ENCODE results near the gene CREB3L2. TPM values are rescaled to one million over a fixed set of nuclear protein-coding genes. Genes with fewer than 3 reads are reported as not detected.

CREB3L2 gene
- total and polyA plus RNA-seq, 2 of the 8 experiments (the other 6 are each of a cell fraction or from before 2014, with no cell fraction given): 14.4 to 48.3 TPM

DNA sequence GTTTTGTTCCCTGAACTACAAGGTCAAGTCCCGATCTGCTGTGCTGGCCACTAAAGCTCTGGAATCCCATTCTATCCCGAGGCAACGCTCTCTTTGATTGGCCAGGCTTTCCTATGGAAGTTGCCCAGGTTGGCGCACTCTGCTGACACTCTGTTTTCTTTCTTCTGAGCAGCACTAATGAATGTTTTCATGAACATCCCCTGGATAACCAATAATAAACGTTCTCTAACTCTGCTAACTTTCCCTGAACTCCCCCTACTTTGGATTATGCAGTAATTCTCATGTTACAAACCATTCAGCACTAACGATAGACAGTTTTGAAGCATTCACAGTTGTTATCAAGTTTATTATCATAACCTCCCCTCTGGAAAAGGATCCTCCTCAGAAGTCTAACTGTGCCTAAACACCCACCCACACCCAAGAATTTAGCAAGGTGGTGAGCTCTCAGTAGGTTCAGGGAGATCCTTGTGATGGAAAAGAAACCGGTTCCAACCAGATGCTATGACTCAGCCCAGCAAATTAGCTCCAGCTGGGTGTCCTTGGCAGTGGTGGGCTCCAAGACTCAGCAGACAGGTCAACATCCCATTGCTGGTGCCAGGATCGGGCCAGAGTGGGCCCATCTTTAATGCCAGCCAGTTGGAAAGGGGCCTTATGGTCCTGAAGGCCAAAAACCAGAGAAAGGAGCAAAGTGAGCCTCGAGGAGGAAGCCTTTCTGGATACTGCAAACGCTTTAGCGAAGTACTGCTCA lies 68.4 kb downstream of the CREB3L2 start:
- CTCF ChIA-PET (ENCODE audit: partially characterized antibody): interaction anchor here (0.7 to 2.5 kb wide), 3 partner anchors 15 to 727 kb away, joined by 3 to 12 read pairs (median 4); partner anchors contain the start of gene CREB3L2
- 78% methylated on average over 11 of the region's 11 CpGs; no CpG with 5 or more reads in 1 of the 2 experiments for WGBS, 2 experiments (ENCODE audit: extremely low coverage in 1 of 2, insufficient coverage in 1 of 2, insufficient read length in 1 of 2, insufficient replicate concordance in 2 of 2, low coverage in 1 of 2, low lambda C conversion rate in 2 of 2, missing lambda C conversion rate in 1 of 2)
- no peak for FAIRE-seq
- TF ChIP-seq, protein P1, sequence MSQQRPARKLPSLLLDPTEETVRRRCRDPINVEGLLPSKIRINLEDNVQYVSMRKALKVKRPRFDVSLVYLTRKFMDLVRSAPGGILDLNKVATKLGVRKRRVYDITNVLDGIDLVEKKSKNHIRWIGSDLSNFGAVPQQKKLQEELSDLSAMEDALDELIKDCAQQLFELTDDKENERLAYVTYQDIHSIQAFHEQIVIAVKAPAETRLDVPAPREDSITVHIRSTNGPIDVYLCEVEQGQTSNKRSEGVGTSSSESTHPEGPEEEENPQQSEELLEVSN (IDR thresholded peaks at IDR 0.05): no peak
- TF ChIP-seq, protein P2, sequence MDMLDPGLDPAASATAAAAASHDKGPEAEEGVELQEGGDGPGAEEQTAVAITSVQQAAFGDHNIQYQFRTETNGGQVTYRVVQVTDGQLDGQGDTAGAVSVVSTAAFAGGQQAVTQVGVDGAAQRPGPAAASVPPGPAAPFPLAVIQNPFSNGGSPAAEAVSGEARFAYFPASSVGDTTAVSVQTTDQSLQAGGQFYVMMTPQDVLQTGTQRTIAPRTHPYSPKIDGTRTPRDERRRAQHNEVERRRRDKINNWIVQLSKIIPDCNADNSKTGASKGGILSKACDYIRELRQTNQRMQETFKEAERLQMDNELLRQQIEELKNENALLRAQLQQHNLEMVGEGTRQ (IDR thresholded peaks at IDR 0.05; ENCODE audit: low read length): no peak
- TF ChIP-seq PHF8 (conservative IDR thresholded peaks at IDR 0.05; ENCODE audit: low read depth, low read length): no peak
- peak; percentile 71 for TF ChIP-seq JUND (IDR thresholded peaks at IDR 0.05; ENCODE audit: low read length)
- H3K4me1 ChIP-seq (replicated peaks in 1 of 4; ENCODE audit: control insufficient read depth in 3 of 4, insufficient read depth in 4 of 4, low read length in 3 of 4): peaks cover 0 to 22% (median 2%) of the 10 kb centered on the region in 4 experiments; a peak in 3 of 7 replicates
- no peak overlapping the region for H3K23ac ChIP-seq (ENCODE audit: insufficient read length)
- H3K14ac ChIP-seq (ENCODE audit: insufficient read length): no peak overlapping the region
- no peaks in the 10 kb centered on the region for H4K20me1 ChIP-seq (replicated peaks in 1 of 2; ENCODE audit: control insufficient read depth in 1 of 2, insufficient read depth in 2 of 2, low read length in 2 of 2)
- H3K56ac ChIP-seq (replicated peaks; ENCODE audit: insufficient read length, low read depth, low read length): no peak overlapping the region
- no peak overlapping the region for H4K5ac ChIP-seq (ENCODE audit: insufficient read length, low read depth, low read length)
- no peak overlapping the region for H4K91ac ChIP-seq (replicated peaks; ENCODE audit: insufficient read length, low read length)
- no peaks in the 10 kb centered on the region; a peak in 1 of 8 replicates for H3K36me3 ChIP-seq (ENCODE audit: control insufficient read depth in 2 of 4, insufficient read depth in 4 of 4, low read length in 3 of 4)
- no peak for DNase-seq (ENCODE audit: low read depth in 1 of 2, low spot score in 2 of 2)
- H3K27me3 ChIP-seq (replicated peaks in 1 of 4; ENCODE audit: control insufficient read depth in 3 of 4, extremely low read depth in 1 of 4, insufficient read depth in 3 of 4, low read length in 3 of 4): no peaks in the 10 kb centered on the region
- no peaks in the 10 kb centered on the region for H3K23me2 ChIP-seq (ENCODE audit: low read depth, low read length)
- H2BK120ac ChIP-seq (replicated peaks; ENCODE audit: low read depth, low read length): no peak overlapping the region
- no peak overlapping the region for H2AK5ac ChIP-seq (ENCODE audit: low read depth, low read length)
- no peak overlapping the region for H3K27ac ChIP-seq (ENCODE audit: low read depth, low read length)
- no peak overlapping the region for H3K4me2 ChIP-seq (ENCODE audit: insufficient read depth in 1 of 2, low read depth in 2 of 2, low read length in 2 of 2)
- no peak overlapping the region for H3K4me3 ChIP-seq (ENCODE audit: extremely low read depth in 1 of 4, insufficient read depth in 2 of 4, low read depth in 3 of 4, low read length in 4 of 4)
- H3K9me3 ChIP-seq (ENCODE audit: insufficient read depth in 2 of 2, low read depth in 1 of 2, low read length in 1 of 2): no peaks in the 10 kb centered on the region
- H2BK12ac ChIP-seq (ENCODE audit: low read depth, low read length): no peak overlapping the region
- H2BK5ac ChIP-seq (ENCODE audit: low read depth, low read length): no peak overlapping the region
- H2BK15ac ChIP-seq (ENCODE audit: low read length): no peak overlapping the region
- H3K79me2 ChIP-seq (ENCODE audit: control insufficient read depth in 1 of 2, insufficient read depth in 2 of 2, low read length in 2 of 2): peaks cover 3 to 43% of the 10 kb centered on the region in 2 experiments; a peak in 3 of 4 replicates
- no peak overlapping the region for H3K9ac ChIP-seq (replicated peaks in 1 of 4; ENCODE audit: extremely low read depth in 1 of 4, low read depth in 3 of 4, low read length in 3 of 4)
- H2BK20ac ChIP-seq (ENCODE audit: low read length): no peak overlapping the region
- H4K8ac ChIP-seq (ENCODE audit: extremely low read depth, insufficient read depth, low read length): peak overlapping the region; percentile 46
- no peak overlapping the region for H3K4ac ChIP-seq (replicated peaks; ENCODE audit: insufficient read length, low read depth, low read length)
- H3K79me1 ChIP-seq (ENCODE audit: low read depth, low read length): peaks cover 7% of the 10 kb centered on the region; the same call in 1 of the 2 replicates
- no peak overlapping the region for H3K18ac ChIP-seq (ENCODE audit: extremely low read depth, low read length)
- POLR2A ChIA-PET (ENCODE audit: partially characterized antibody): interaction anchor here (0.6 to 1.1 kb wide), 3 partner anchors 8 to 29 kb away, joined by 3 read pairs; no protein-coding TSS in a partner anchor
- H2AFZ ChIP-seq (ENCODE audit: low read length): no peak overlapping the region
